Fibroblast of lung (primary cell): ENCODE results near the gene KCNC3. TPM values are rescaled to one million over a fixed set of nuclear protein-coding genes. Genes with fewer than 3 reads are reported as not detected.

Experiments used
- DNase-seq, 2 donors: peaks; one replicate each; pipeline versions ENCODE4 v3.0.0 to v3.0.0-alpha.2; 2010; ENCODE audit warnings: low read depth in 2 of 2
- H2AFZ ChIP-seq: 2 replicates; pipeline ENCODE4 v1.5.1; 2012; ENCODE audit warnings: low read length, control low read depth, inconsistent platforms
- H3K27ac ChIP-seq: 2 replicates; pipeline ENCODE4 v1.5.1; 2011; ENCODE audit warnings: low read length, control low read depth; ENCODE audit not compliant: insufficient read depth
- H3K27me3 ChIP-seq: 2 replicates; pipeline ENCODE4 v1.5.1; 2011; ENCODE audit warnings: mild to moderate bottlenecking, low read length; ENCODE audit not compliant: control insufficient read depth, insufficient read depth
- H3K36me3 ChIP-seq: 2 replicates; pipeline ENCODE4 v1.5.1; 2011; ENCODE audit warnings: low read length; ENCODE audit not compliant: control insufficient read depth, insufficient read depth
- H3K4me1 ChIP-seq: 2 replicates; pipeline ENCODE4 v1.5.1; 2011; ENCODE audit warnings: low read length; ENCODE audit not compliant: control insufficient read depth, insufficient read depth; ENCODE audit errors: extremely low read depth
- H3K4me2 ChIP-seq: 2 replicates; pipeline ENCODE4 v1.5.1; 2011; ENCODE audit warnings: low read length, control low read depth; ENCODE audit not compliant: insufficient read depth; ENCODE audit errors: extremely low read depth
- H3K4me3 ChIP-seq, 4 experiments: fragments of 200-600 bp in 1 of 4; sonication (generic) in 1 of 4; replicated peaks in 1 of 4; 2 replicates each; pipeline ENCODE4 v1.5.1; 2011 to 2016; ENCODE audit warnings: low read length in 4 of 4, low read depth in 3 of 4, mild to moderate bottlenecking in 3 of 4, control low read depth in 2 of 4, inconsistent platforms in 1 of 4, mixed read lengths in 1 of 4; ENCODE audit not compliant: insufficient read depth in 1 of 4; ENCODE audit errors: control extremely low read depth in 1 of 4
- H3K79me2 ChIP-seq: 2 replicates; pipeline ENCODE4 v1.5.1; 2012; ENCODE audit warnings: mild to moderate bottlenecking, low read length, inconsistent platforms; ENCODE audit not compliant: control insufficient read depth, insufficient read depth
- H3K9ac ChIP-seq: 2 replicates; pipeline ENCODE4 v1.5.1; 2011; ENCODE audit warnings: mild to moderate bottlenecking, low read length, control low read depth; ENCODE audit not compliant: insufficient read depth
- H3K9me3 ChIP-seq: 2 replicates; pipeline ENCODE4 v1.5.1; 2012; ENCODE audit warnings: low read depth, low read length; ENCODE audit not compliant: control insufficient read depth, insufficient read depth
- H4K20me1 ChIP-seq: 2 replicates; pipeline ENCODE4 v1.5.1; 2011; ENCODE audit warnings: low read length; ENCODE audit not compliant: control insufficient read depth, insufficient read depth; ENCODE audit errors: extremely low read depth
- EZH2 ChIP-seq: IDR thresholded peaks from 2 replicates; pipeline ENCODE4 v1.5.1; 2012; ENCODE audit warnings: low read length, control low read depth, mild to moderate bottlenecking; ENCODE audit errors: missing control alignments
- polyA plus RNA-seq, 2 donors: library from polyadenylated mRNA; depleted of rRNA in 1 of 2; stranded (reverse) in 1 of 2; unstranded in 1 of 2; fragments of >200 nt; gene quantifications; 2 replicates each; pipeline ENCODE4 v1.2.1, GENCODE V29; 2011 to 2012; ENCODE audit warnings: missing spikeins in 1 of 2
- total RNA-seq: library from RNA; depleted of rRNA; stranded (reverse); fragments of >200 nt; gene quantifications from 2 replicates; pipeline ENCODE4 v1.2.1, GENCODE V29; 2014
- TF ChIP-seq, protein P1 (sequence below), 2 donors: IDR thresholded peaks in 1 of 2; conservative IDR thresholded peaks in 1 of 2; 1 replicate in 1 of 2; 2 replicates in 1 of 2; pipeline ENCODE4 v1.5.1; 2011 to 2012; ENCODE audit warnings: low read length in 2 of 2, control low read depth in 1 of 2, inconsistent platforms in 1 of 2, low read depth in 1 of 2, mild to moderate bottlenecking in 1 of 2

KCNC3 gene
- total and polyA plus RNA-seq, 2 donors (not counting 1 experiment from before 2014, with no cell fraction given), result under 0.01 to 0.01 TPM

DNA sequence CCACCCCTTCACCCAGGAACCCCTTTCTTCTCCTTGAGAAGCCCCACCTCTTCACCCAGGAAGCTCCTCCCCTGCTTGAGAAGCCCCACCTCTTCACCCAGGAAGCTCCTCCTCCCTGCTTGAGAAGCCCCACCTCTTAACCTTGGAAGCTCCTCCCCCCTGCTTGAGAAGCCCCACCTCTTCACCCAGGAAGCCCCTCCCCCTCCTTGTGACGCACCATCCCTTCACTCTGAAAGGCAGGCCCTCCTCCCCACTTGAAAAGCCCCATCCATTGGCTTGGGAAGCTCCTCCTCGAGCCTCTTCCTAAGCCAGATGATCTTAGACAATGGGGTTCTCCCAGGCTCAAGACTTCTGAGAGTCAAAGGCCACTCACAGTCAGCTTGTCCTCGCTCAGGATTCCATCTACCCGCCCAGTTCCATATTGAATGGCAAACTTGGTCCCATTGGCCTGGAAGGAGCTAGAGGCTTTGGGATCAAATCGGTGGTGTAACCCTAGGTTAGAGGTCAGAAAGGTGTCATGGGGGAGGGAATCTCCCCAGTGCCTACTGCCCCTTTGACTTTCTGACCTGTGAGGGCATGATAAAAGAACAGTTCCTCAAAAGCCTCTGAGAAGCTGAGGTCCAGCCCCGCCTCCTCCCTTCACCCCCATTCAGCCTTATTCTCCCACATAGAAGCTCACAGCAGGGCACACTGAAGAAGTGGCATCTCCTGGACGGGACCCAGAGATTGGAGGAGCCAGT lies 32.3 kb upstream of the KCNC3 start:
- H3K36me3 ChIP-seq, result no peaks in the 10 kb centered on the region
- no peak overlapping the region for H3K4me2 ChIP-seq
- H3K4me3 ChIP-seq, result no peak overlapping the region
- no peak overlapping the region for H2AFZ ChIP-seq
- no peak for DNase-seq
- TF ChIP-seq, protein P1, sequence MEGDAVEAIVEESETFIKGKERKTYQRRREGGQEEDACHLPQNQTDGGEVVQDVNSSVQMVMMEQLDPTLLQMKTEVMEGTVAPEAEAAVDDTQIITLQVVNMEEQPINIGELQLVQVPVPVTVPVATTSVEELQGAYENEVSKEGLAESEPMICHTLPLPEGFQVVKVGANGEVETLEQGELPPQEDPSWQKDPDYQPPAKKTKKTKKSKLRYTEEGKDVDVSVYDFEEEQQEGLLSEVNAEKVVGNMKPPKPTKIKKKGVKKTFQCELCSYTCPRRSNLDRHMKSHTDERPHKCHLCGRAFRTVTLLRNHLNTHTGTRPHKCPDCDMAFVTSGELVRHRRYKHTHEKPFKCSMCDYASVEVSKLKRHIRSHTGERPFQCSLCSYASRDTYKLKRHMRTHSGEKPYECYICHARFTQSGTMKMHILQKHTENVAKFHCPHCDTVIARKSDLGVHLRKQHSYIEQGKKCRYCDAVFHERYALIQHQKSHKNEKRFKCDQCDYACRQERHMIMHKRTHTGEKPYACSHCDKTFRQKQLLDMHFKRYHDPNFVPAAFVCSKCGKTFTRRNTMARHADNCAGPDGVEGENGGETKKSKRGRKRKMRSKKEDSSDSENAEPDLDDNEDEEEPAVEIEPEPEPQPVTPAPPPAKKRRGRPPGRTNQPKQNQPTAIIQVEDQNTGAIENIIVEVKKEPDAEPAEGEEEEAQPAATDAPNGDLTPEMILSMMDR (conservative IDR thresholded peaks at IDR 0.05 in 1 of 2, IDR thresholded peaks at IDR 0.05 in 1 of 2; ENCODE audit: low read depth in 1 of 2, low read length in 2 of 2), result no peak
- no peak for TF ChIP-seq EZH2
- H3K4me1 ChIP-seq, result no peaks in the 10 kb centered on the region
- no peak overlapping the region for H3K27ac ChIP-seq
- no peak overlapping the region for H3K9ac ChIP-seq
- H3K27me3 ChIP-seq, result no peaks in the 10 kb centered on the region
- no peaks in the 10 kb centered on the region for H3K79me2 ChIP-seq
- H4K20me1 ChIP-seq, result no peaks in the 10 kb centered on the region
- H3K9me3 ChIP-seq, result no peaks in the 10 kb centered on the region

DNA sequence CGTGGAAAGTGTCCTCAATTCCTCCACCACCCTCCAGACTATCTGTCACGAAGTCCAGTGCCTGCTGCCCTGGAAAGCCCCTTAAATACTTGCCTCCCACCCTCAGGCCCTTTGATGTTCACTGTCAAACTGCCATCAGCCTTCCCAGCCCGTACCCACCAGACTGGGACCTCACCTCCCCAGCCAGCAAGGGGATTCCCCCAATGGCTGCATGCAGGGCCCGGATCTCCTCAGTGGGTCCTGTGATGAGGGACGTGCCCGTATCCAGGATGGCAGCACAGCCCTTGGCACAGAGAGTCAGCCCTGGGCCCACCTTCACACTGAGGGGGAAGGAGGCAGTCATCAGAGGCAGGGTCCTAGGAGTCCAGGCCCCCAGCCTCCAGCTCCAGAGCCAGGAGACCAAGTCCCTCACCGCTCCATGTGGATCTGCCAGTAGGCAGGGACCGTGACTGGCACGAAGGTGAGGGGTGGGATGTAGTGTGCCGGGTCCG lies 30.2 kb upstream of the KCNC3 start:
- H3K4me3 ChIP-seq, result no peak overlapping the region
- no peaks in the 10 kb centered on the region for H3K27me3 ChIP-seq
- H3K9ac ChIP-seq, result no peak overlapping the region
- no peaks in the 10 kb centered on the region for H3K4me1 ChIP-seq
- no peak overlapping the region for H2AFZ ChIP-seq
- H3K79me2 ChIP-seq, result no peaks in the 10 kb centered on the region
- no peak for DNase-seq
- H3K36me3 ChIP-seq, result no peaks in the 10 kb centered on the region
- no peaks in the 10 kb centered on the region for H4K20me1 ChIP-seq
- no peak overlapping the region for H3K4me2 ChIP-seq
- TF ChIP-seq EZH2, result no peak
- TF ChIP-seq, protein P1 (conservative IDR thresholded peaks at IDR 0.05 in 1 of 2, IDR thresholded peaks at IDR 0.05 in 1 of 2; ENCODE audit: low read depth in 1 of 2, low read length in 2 of 2), result no peak
- H3K9me3 ChIP-seq, result no peaks in the 10 kb centered on the region
- H3K27ac ChIP-seq, result no peak overlapping the region

DNA sequence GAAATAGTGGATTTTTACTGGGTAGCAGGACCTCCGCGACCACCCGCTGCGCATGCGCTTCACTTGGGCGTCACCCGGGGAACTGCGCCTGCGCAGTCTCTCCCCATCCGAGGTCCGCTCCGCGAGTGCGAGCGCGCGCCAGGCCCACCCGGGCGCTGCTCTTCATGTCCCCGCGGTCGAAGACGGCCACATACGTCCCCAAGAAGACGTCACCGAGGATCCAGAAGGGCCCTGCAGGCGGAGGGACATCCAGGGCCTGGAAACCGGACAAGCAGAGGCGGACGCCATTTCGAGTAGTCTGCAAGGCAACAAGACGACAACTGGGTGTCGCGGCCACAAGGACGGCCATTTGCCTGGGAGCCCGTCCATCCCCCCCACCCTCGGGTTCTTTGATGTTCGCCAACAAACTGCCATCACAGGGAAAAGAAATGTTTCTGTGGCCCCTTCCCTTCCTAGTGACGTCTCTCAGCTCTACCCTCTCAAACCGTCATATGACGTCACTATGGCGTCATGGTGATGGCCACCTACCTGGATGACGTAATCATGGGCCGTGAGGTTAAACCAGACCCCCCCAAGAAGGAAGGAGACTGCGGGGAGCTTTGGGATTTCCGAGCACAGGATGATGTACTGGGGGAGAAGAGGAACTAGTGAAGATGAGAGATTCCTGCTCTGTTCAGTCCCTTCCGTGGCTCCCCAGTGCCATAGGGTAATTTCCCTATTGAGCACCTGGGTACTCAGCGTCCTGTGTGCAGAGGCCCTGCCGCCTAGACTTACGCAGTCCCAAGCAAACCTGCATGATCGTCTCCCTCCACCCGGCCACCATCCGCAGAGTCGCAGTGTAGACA lies 29.5 kb upstream of the KCNC3 start:
- H3K9me3 ChIP-seq, result no peaks in the 10 kb centered on the region
- no peaks in the 10 kb centered on the region for H3K4me1 ChIP-seq
- no peak overlapping the region for H3K27ac ChIP-seq
- no peak overlapping the region for H3K9ac ChIP-seq
- peak overlapping the region; percentile 20 to 41 (median 31) for H3K4me3 ChIP-seq
- peak overlapping the region; percentile 44 for H3K4me2 ChIP-seq
- no peaks in the 10 kb centered on the region for H4K20me1 ChIP-seq
- H3K27me3 ChIP-seq, result no peaks in the 10 kb centered on the region
- no peaks in the 10 kb centered on the region for H3K79me2 ChIP-seq
- DNase-seq, result peak; percentile 12 to 51
- TF ChIP-seq EZH2, result no peak
- TF ChIP-seq, protein P1 (conservative IDR thresholded peaks at IDR 0.05 in 1 of 2, IDR thresholded peaks at IDR 0.05 in 1 of 2; ENCODE audit: low read depth in 1 of 2, low read length in 2 of 2), result no peak
- no peaks in the 10 kb centered on the region for H3K36me3 ChIP-seq
- H2AFZ ChIP-seq, result peak overlapping the region; percentile 75
